HUES48 (cell line): ENCODE data around the gene IL1F10.

Source experiments
- H3K27ac ChIP-seq: one replicate; pipeline ENCODE4 v1.7.0; 2013; ENCODE audit warnings: low read depth, low read length, inconsistent platforms
- H3K27me3 ChIP-seq: 2 replicates; pipeline ENCODE4 v1.6.1; 2013; ENCODE audit warnings: mild to moderate bottlenecking, low read length; ENCODE audit not compliant: control insufficient read depth, insufficient read depth
- H3K36me3 ChIP-seq: 2 replicates; pipeline ENCODE4 v1.6.1; 2013; ENCODE audit warnings: low read length; ENCODE audit not compliant: control insufficient read depth, insufficient read depth
- H3K4me1 ChIP-seq: 2 replicates; pipeline ENCODE4 v1.6.1; 2013; ENCODE audit warnings: mild to moderate bottlenecking, low read length; ENCODE audit not compliant: control insufficient read depth, insufficient read depth
- H3K4me3 ChIP-seq: 2 replicates; pipeline ENCODE4 v1.5.1; 2013; ENCODE audit warnings: mild to moderate bottlenecking, low read depth, low read length
- H3K9ac ChIP-seq: 2 replicates; pipeline ENCODE4 v1.6.1; 2013; ENCODE audit warnings: mild to moderate bottlenecking, low read depth, low read length, moderate library complexity
- H3K9me3 ChIP-seq: 2 replicates; pipeline ENCODE4 v1.6.1; 2013; ENCODE audit warnings: low read length; ENCODE audit not compliant: control insufficient read depth, insufficient read depth

IL1F10 gene

GRCh38 chr2:113112871-113113270 lies 45.1 kb downstream of the IL1F10 start:
- Histone ChIP-seq H3K9ac (no peak overlapping the region), H3K9me3 (no peaks in the 10 kb centered on the region), H3K27ac (no peak overlapping the region), H3K4me1 (peaks cover 8% of the 10 kb centered on the region), H3K4me3 (no peak overlapping the region), H3K36me3 (no peaks in the 10 kb centered on the region), H3K27me3 (no peaks in the 10 kb centered on the region)

DNA sequence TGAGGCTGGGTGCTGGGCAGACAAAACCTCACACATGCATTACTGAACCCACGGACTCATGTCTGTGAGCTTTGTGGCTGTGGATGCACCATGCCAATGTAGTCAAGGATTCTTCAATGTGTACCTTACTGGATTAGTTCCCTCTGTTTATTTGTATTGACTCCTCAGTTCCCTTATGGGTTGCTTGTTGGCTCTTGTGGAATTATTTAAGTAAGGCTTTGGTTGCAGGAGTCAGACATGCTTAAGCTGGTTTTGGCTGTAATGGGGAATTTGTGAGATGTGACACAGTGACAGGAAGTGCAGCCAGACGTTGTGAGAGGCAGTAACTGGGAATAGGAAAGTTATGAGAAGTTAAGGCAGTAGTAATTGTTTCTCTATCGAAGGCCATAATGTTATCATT lies 46.0 kb downstream of the IL1F10 start:
- Histone ChIP-seq H3K4me3 (no peak overlapping the region), H3K9me3 (no peaks in the 10 kb centered on the region), H3K27me3 (no peaks in the 10 kb centered on the region), H3K4me1 (peaks cover 8% of the 10 kb centered on the region), H3K9ac (no peak overlapping the region), H3K36me3 (no peaks in the 10 kb centered on the region), H3K27ac (no peak overlapping the region)

DNA sequence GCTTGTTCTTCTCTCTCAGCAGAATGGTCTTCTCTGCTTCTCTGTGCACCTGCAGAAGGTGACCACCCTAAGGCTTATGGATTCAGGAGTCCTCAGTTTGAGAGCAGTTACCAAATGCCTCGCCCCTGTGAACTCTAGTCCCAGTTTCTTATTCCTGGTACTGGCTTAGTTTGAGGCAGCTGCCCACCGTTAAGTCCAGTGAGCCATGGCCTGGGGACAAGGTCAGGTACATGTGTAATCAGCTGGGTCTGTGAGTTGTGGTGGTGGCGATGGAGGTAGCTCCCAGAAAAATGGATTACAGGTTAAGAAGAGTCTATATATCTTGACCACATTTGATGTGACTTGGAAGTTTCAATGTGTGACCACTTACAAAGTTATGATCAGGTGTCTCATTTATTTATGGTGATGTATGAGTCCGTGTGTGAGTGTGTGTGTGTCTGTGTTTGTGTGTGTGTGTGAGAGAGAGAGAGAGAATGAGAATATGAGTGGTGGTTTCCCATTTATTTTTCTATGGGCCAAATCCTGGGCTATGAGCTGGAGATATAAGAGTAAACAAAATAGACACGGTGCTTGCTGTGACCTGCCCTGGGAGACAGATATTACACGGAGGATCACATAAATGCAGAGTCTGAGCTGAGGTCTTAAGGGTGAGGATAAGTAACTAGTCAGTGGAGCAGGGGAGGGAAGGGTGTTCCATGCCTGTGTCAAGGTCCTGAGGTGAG lies 46.6 kb downstream of the IL1F10 start:
- Histone ChIP-seq H3K4me3 (no peak overlapping the region), H3K4me1 (peaks cover 8% of the 10 kb centered on the region), H3K27me3 (0 out of 2 replicates have a peak, but pooled peaks cover 3% of the 10 kb centered on the region), H3K36me3 (no peaks in the 10 kb centered on the region), H3K9ac (no peak overlapping the region), H3K9me3 (no peaks in the 10 kb centered on the region), H3K27ac (no peak overlapping the region)

GRCh38 chr2:113114996-113115395 lies 47.2 kb downstream of the IL1F10 start:
- Histone ChIP-seq H3K4me3 (no peak overlapping the region), H3K9ac (no peak overlapping the region), H3K36me3 (no peaks in the 10 kb centered on the region), H3K27me3 (0 out of 2 replicates have a peak, but pooled peaks cover 3% of the 10 kb centered on the region), H3K27ac (no peak overlapping the region), H3K4me1 (peaks cover 8% of the 10 kb centered on the region), H3K9me3 (no peaks in the 10 kb centered on the region)

- Histone ChIP-seq H3K36me3 (no peaks in the 10 kb centered on the region), H3K4me1 (peaks cover 8% of the 10 kb centered on the region), H3K9ac (no peak overlapping the region), H3K27ac (no peak overlapping the region), H3K27me3 (peaks cover 4% of the 10 kb centered on the region; the same call in 1 of the 2 replicates), H3K9me3 (no peaks in the 10 kb centered on the region), H3K4me3 (no peak overlapping the region)
Observed at GRCh38 chr2:113116100-113116958, 48.6 kb downstream of the IL1F10 start.

- H3K4me1 ChIP-seq, result peaks cover 5% of the 10 kb centered on the region
- H3K27ac ChIP-seq, result no peak overlapping the region
- H3K9ac ChIP-seq, result no peak overlapping the region
- no peaks in the 10 kb centered on the region for H3K9me3 ChIP-seq
- no peak overlapping the region for H3K4me3 ChIP-seq
- H3K36me3 ChIP-seq, result no peaks in the 10 kb centered on the region
- peaks cover 5% of the 10 kb centered on the region; the same call in 1 of the 2 replicates for H3K27me3 ChIP-seq
Observed at GRCh38 chr2:113117541-113118262, 49.9 kb downstream of the IL1F10 start.

DNA sequence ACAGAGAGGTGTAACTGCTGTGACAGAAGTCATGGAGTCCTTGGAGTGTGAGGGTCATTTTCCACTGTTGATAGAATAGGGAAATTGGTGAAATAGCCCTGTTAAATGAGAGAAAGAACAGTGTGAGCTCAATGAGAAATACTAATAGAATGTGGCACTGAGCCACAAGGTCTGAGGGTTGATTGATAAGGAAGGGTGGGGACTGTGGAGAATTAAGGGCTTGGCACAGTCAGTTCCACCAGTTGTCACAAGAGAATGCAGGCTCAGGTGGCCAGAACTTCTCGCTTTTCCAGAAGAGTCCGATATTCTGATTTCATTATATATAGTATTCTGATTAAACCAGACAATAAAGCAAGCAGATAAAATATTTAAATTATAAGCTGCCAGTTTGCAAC lies 50.5 kb downstream of the IL1F10 start:
- no peaks in the 10 kb centered on the region for H3K9me3 ChIP-seq
- no peak overlapping the region for H3K4me3 ChIP-seq
- H3K9ac ChIP-seq, result no peak overlapping the region
- no peaks in the 10 kb centered on the region for H3K36me3 ChIP-seq
- no peaks in the 10 kb centered on the region for H3K4me1 ChIP-seq
- peaks cover 5% of the 10 kb centered on the region; the same call in 1 of the 2 replicates for H3K27me3 ChIP-seq
- no peak overlapping the region for H3K27ac ChIP-seq

DNA sequence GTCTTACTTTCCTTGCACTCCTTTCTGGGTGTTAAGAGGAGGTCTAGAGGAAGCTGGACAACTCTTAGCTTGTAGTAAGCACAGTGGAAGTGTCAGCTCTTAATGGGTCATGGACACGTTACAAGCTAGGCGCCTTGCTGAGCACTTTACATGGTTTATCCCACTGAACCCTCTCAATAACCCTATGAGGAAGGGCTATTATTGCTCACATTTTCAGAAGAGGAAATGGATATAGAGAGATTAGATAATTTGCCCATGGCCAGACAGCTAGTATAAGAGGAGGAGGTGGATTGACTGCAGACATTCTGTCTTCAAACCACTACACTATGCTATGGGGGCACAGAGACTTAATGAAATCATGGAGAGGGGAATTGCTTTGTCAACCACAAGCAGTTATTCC lies 51.3 kb downstream of the IL1F10 start:
- H3K9ac ChIP-seq, result no peak overlapping the region
- H3K9me3 ChIP-seq, result no peaks in the 10 kb centered on the region
- H3K36me3 ChIP-seq, result no peaks in the 10 kb centered on the region
- H3K27ac ChIP-seq, result no peak overlapping the region
- H3K4me1 ChIP-seq, result no peaks in the 10 kb centered on the region
- H3K27me3 ChIP-seq, result peaks cover 5% of the 10 kb centered on the region; the same call in 1 of the 2 replicates
- H3K4me3 ChIP-seq, result no peak overlapping the region

DNA sequence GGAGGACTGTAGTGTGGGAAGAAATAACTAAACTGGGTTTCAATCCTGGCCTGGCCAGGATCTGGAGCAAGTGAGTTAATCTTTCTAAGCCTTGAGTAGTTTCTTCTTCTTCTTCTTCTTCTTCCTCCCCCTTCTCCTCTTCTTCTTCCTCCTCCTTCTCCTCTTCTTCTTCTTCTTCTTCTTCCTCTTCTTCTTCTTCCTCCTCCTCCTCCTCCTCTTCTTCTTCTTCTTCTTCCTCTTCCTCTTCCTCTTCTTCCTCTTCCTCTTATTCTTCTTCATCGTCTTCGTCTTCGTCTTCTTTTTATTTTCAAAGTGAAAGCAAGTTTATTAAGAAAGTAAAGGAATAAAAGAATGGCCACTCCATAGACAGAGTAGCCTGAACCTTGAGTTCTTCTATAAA lies 53.1 kb downstream of the IL1F10 start:
- no peak overlapping the region for H3K4me3 ChIP-seq
- no peak overlapping the region for H3K9ac ChIP-seq
- no peaks in the 10 kb centered on the region for H3K4me1 ChIP-seq
- no peaks in the 10 kb centered on the region for H3K9me3 ChIP-seq
- no peak overlapping the region for H3K27ac ChIP-seq
- no peaks in the 10 kb centered on the region for H3K36me3 ChIP-seq
- H3K27me3 ChIP-seq, result peaks cover 5% of the 10 kb centered on the region

DNA sequence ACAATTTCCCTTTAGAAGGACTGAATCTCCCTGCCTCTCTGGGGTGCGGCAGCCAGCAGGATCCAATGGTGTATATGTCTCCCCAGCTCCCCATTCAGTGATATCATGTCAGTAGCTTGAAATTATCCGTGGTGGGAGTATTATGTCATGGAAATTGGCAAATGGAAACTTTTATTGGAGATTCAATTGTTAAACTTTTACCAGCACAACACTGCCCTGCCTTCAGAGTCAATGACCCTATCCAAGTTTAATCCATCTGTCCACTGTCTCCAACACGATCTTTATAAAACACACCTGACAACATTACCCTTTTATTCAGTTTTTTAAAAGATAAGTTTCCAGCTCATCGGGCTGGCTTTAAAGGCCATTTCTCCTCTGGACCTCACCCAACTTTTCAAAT lies 54.6 kb downstream of the IL1F10 start:
- Histone ChIP-seq H3K4me1 (no peaks in the 10 kb centered on the region), H3K27me3 (peaks cover 5% of the 10 kb centered on the region), H3K27ac (no peak overlapping the region), H3K9me3 (no peaks in the 10 kb centered on the region), H3K4me3 (no peak overlapping the region), H3K9ac (no peak overlapping the region), H3K36me3 (no peaks in the 10 kb centered on the region)
